ENCODE results near the gene TTLL6. TPM values are rescaled to one million over a fixed set of nuclear protein-coding genes. Genes with fewer than 3 reads are reported as not detected.

TTLL6 gene
- total and polyA plus RNA-seq, 9 of the 15 experiments (the other 6 are each of a cell fraction or from before 2014, with no cell fraction given): 0.05 TPM; not detected in 8

DNA sequence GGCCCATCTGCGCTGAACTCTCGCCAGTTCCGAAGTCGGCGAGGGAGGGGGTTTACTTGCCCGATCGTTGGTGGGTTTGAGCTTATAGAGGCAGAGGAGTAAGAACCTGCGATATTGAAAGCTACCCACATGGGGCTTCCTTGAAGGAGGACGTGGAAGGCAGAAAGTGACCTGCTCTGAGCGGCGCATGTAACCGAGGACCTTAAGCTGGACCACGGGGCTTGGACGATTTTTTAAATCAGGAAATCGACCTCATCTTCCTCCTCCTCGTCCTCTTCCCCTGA lies 92.1 kb downstream of the TTLL6 start:
- H3K4me3 ChIP-seq: no peak overlapping the region
- FAIRE-seq (no peak), DNase-seq (ENCODE audit: extremely low read depth in 1 of 4, low spot score in 3 of 4) (no peak), ATAC-seq (no peak)
- ChIA-PET CTCF (ENCODE audit: low intra/inter-chr PET ratio) (interaction anchor here (0.6 to 2.6 kb wide), 5 partner anchors 59 to 670 kb away, joined by 3 to 21 read pairs (median 4); no protein-coding TSS in a partner anchor), POLR2A (interaction anchor here (0.6 to 2.3 kb wide), 5 partner anchors 9 to 154 kb away, joined by 3 to 7 read pairs (median 3); no protein-coding TSS in a partner anchor)
- 4% methylated on average over 16 of the region's 16 CpGs for WGBS (ENCODE audit: insufficient coverage, low coverage, missing lambda C conversion rate)
- peaks cover 73 to 84% of the 10 kb centered on the region in 2 experiments for H3K27me3 ChIP-seq (ENCODE audit: control insufficient read depth in 2 of 2, insufficient read depth in 2 of 2, low read length in 2 of 2)
- no TSS peak for BruUV-seq (replicated peaks)
- intact Hi-C loops (cut with micrococcal nuclease): loop anchor here (2.0 kb wide), 1 partner anchor 46 kb away; no protein-coding TSS in a partner anchor
- H3K36me3 ChIP-seq (ENCODE audit: control insufficient read depth, insufficient read depth, low read length): no peaks in the 10 kb centered on the region
- peaks cover 3% of the 10 kb centered on the region; the same call in 1 of the 2 replicates for H4K20me1 ChIP-seq (replicated peaks; ENCODE audit: control insufficient read depth, insufficient read depth, low read length)
- no peak overlapping the region for H2AFZ ChIP-seq (ENCODE audit: low read depth, low read length)
- peaks cover 0 to 21% of the 10 kb centered on the region in 2 experiments; a peak in 2 of 5 replicates for H3K4me1 ChIP-seq (replicated peaks in 1 of 2; ENCODE audit: control insufficient read depth in 2 of 2, insufficient read depth in 2 of 2, low read length in 2 of 2)
- no peaks in the 10 kb centered on the region for H3K79me2 ChIP-seq (ENCODE audit: control insufficient read depth, insufficient read depth, low read length)
- H3K9me1 ChIP-seq (ENCODE audit: control insufficient read depth, insufficient read depth, low read length): no peaks in the 10 kb centered on the region
- TF ChIP-seq ZNF699 (CRISPR knock-in tag; IDR thresholded peaks at IDR 0.05; ENCODE audit: insufficient replicate concordance) (no peak), RBM34 (IDR thresholded peaks at IDR 0.05; ENCODE audit: borderline replicate concordance, insufficient read depth, low read length) (no peak), CHD2 (IDR thresholded peaks at IDR 0.05; ENCODE audit: low read depth, low read length) (no peak), KDM1A (IDR thresholded peaks at IDR 0.05) (no peak), L3MBTL2 (IDR thresholded peaks at IDR 0.05) (no peak), CREM (IDR thresholded peaks at IDR 0.05; ENCODE audit: low read depth) (no peak), SIN3B (IDR thresholded peaks at IDR 0.05; ENCODE audit: low read depth) (no peak), ZNF717 (CRISPR knock-in tag; IDR thresholded peaks at IDR 0.05) (no peak), DNMT1 (IDR thresholded peaks at IDR 0.05) (no peak), TARDBP (IDR thresholded peaks at IDR 0.05) (no peak), TBP (optimal IDR thresholded peaks at IDR 0.05; ENCODE audit: low read depth, low read length) (no peak), ZFP1 (CRISPR knock-in tag; IDR thresholded peaks at IDR 0.05) (no peak), TCFL5 (CRISPR knock-in tag; conservative IDR thresholded peaks at IDR 0.05) (no peak)
- TF ChIP-seq, protein P1, sequence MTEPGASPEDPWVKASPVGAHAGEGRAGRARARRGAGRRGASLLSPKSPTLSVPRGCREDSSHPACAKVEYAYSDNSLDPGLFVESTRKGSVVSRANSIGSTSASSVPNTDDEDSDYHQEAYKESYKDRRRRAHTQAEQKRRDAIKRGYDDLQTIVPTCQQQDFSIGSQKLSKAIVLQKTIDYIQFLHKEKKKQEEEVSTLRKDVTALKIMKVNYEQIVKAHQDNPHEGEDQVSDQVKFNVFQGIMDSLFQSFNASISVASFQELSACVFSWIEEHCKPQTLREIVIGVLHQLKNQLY (CRISPR knock-in tag; conservative IDR thresholded peaks at IDR 0.05): no peak
- TF ChIP-seq, protein P2, sequence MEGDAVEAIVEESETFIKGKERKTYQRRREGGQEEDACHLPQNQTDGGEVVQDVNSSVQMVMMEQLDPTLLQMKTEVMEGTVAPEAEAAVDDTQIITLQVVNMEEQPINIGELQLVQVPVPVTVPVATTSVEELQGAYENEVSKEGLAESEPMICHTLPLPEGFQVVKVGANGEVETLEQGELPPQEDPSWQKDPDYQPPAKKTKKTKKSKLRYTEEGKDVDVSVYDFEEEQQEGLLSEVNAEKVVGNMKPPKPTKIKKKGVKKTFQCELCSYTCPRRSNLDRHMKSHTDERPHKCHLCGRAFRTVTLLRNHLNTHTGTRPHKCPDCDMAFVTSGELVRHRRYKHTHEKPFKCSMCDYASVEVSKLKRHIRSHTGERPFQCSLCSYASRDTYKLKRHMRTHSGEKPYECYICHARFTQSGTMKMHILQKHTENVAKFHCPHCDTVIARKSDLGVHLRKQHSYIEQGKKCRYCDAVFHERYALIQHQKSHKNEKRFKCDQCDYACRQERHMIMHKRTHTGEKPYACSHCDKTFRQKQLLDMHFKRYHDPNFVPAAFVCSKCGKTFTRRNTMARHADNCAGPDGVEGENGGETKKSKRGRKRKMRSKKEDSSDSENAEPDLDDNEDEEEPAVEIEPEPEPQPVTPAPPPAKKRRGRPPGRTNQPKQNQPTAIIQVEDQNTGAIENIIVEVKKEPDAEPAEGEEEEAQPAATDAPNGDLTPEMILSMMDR (IDR thresholded peaks at IDR 0.05 in 2 of 3, conservative IDR thresholded peaks at IDR 0.05 in 1 of 3; ENCODE audit: insufficient read depth in 2 of 3, low read depth in 1 of 3, low read length in 3 of 3): no peak
- TF ChIP-seq, protein P3, sequence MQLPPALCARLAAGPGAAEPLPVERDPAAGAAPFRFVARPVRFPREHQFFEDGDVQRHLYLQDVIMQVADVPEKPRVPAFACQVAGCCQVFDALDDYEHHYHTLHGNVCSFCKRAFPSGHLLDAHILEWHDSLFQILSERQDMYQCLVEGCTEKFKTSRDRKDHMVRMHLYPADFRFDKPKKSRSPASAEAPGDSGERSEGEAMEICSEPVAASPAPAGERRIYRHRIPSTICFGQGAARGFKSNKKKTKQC (CRISPR knock-in tag; IDR thresholded peaks at IDR 0.05): no peak
- TF ChIP-seq, protein P4, sequence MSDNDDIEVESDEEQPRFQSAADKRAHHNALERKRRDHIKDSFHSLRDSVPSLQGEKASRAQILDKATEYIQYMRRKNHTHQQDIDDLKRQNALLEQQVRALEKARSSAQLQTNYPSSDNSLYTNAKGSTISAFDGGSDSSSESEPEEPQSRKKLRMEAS (CRISPR knock-in tag; IDR thresholded peaks at IDR 0.05): no peak
- TF ChIP-seq, protein P5, sequence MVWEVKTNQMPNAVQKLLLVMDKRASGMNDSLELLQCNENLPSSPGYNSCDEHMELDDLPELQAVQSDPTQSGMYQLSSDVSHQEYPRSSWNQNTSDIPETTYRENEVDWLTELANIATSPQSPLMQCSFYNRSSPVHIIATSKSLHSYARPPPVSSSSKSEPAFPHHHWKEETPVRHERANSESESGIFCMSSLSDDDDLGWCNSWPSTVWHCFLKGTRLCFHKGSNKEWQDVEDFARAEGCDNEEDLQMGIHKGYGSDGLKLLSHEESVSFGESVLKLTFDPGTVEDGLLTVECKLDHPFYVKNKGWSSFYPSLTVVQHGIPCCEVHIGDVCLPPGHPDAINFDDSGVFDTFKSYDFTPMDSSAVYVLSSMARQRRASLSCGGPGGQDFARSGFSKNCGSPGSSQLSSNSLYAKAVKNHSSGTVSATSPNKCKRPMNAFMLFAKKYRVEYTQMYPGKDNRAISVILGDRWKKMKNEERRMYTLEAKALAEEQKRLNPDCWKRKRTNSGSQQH (CRISPR knock-in tag; IDR thresholded peaks at IDR 0.05): no peak
- in situ Hi-C loops (cut with MboI): no loop called here
- no peaks in the 10 kb centered on the region for H3K9me3 ChIP-seq (replicated peaks; ENCODE audit: control insufficient read depth, insufficient read depth, low read depth, low read length)
- no peak overlapping the region for H3K9ac ChIP-seq (ENCODE audit: insufficient read depth in 1 of 2, low read depth in 2 of 2, low read length in 2 of 2)
- H3K27ac ChIP-seq (ENCODE audit: extremely low read depth, low read depth, low read length): no peak overlapping the region
- H3K4me2 ChIP-seq (ENCODE audit: insufficient read depth, low read length): no peak overlapping the region
